ENCODE data around the gene ARHGAP6.

DNA sequence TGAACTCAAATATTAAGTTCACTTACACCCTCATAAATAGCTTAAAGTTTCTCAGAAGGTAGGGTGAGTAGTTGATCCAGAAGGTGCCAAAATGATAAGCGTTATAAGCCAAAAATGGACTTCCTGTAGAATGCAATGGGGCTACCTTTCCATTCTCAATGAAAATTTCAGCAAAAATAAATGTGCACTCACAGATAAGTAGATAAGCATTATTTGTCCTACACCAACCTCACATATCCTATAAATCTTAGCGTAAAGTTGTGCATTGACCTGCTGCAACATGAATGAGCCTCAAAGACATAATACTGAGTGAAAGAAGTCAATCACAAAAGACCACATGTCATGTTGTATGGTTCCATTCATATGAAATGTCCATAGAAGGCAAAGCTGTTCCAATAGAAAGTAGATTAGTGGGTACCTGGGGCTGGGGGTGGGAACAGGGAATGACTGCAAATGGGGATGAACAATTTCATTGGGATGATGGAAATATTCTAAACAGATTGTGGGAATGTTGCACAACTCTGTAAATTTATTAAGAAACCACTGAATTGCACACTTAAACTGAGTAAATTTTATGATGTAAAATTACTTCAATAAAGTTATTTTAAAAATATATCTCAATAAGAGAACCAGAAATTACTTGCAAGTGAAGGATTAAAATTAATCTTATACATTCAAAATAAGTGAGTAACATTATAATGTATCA is 271.6 kb downstream of the ARHGAP6 start:
- TF ChIP-seq EZH2phosphoT487 (IDR thresholded peaks at IDR 0.05; ENCODE audit: insufficient read depth, low read depth), result no peak
- TF ChIP-seq EZH2 (IDR thresholded peaks at IDR 0.05; ENCODE audit: insufficient read depth, poor library complexity, severe bottlenecking), result no peak

All from GM23248 (cell line).